ENCODE data around the gene SHANK3. TPM values are rescaled to one million over a fixed set of nuclear protein-coding genes. Genes with fewer than 3 reads are reported as not detected.

The SHANK3 gene
- total RNA-seq, 2 experiments from 2014 or later = 0.15 TPM; not detected in 1

GRCh38 chr22:50696251-50696798, 23.7 kb downstream of the SHANK3 start:
- H3K27ac ChIP-seq (ENCODE audit: low read depth, low read length, poor library complexity, severe bottlenecking) = no peak overlapping the region
- TF ChIP-seq CTCF (conservative IDR thresholded peaks at IDR 0.05; ENCODE audit: low read length) (no peak), EZH2phosphoT487 (IDR thresholded peaks at IDR 0.05; ENCODE audit: borderline replicate concordance, low read depth, low read length) (no peak)
- ChIA-PET CTCF (ENCODE audit: unreplicated experiment) (no interaction called here), POLR2A (no interaction called here)
- intact Hi-C loops (cut with micrococcal nuclease; ENCODE audit: unreplicated experiment) = no loop called here
- no peak for DNase-seq (ENCODE audit: low spot score)
- no peaks in the 10 kb centered on the region for H3K79me2 ChIP-seq (ENCODE audit: insufficient read depth, low read depth, low read length)
- no peaks in the 10 kb centered on the region for H4K20me1 ChIP-seq (ENCODE audit: insufficient read depth, low read length)
- no peaks in the 10 kb centered on the region for H3K36me3 ChIP-seq (ENCODE audit: insufficient read depth, low read length)
- H3K4me1 ChIP-seq (ENCODE audit: insufficient read depth, low read length, poor library complexity, severe bottlenecking) = no peaks in the 10 kb centered on the region
- no peaks in the 10 kb centered on the region for H3K9me3 ChIP-seq (ENCODE audit: low read length)
- BruUV-seq (replicated peaks) = no TSS peak
- no peak overlapping the region for H3K4me3 ChIP-seq (ENCODE audit: low read depth, low read length, poor library complexity, severe bottlenecking)
- no peaks in the 10 kb centered on the region for H3K9me2 ChIP-seq (ENCODE audit: insufficient read depth, low read length)
- H3K4me2 ChIP-seq (ENCODE audit: low read length) = no peak overlapping the region
- no peak overlapping the region for H2AFZ ChIP-seq (ENCODE audit: low read length)

GRCh38 chr22:50696799-50697561, 24.4 kb downstream of the SHANK3 start:
- POLR2A ChIA-PET = no interaction called here
- no peaks in the 10 kb centered on the region for H3K79me2 ChIP-seq (ENCODE audit: insufficient read depth, low read depth, low read length)
- H3K36me3 ChIP-seq (ENCODE audit: insufficient read depth, low read length) = no peaks in the 10 kb centered on the region
- CTCF ChIA-PET (ENCODE audit: unreplicated experiment) = no interaction called here
- no peaks in the 10 kb centered on the region for H4K20me1 ChIP-seq (ENCODE audit: insufficient read depth, low read length)
- TF ChIP-seq CTCF (conservative IDR thresholded peaks at IDR 0.05; ENCODE audit: low read length) (no peak), EZH2phosphoT487 (IDR thresholded peaks at IDR 0.05; ENCODE audit: borderline replicate concordance, low read depth, low read length) (no peak)
- H3K4me1 ChIP-seq (ENCODE audit: insufficient read depth, low read length, poor library complexity, severe bottlenecking) = no peaks in the 10 kb centered on the region
- no peak overlapping the region for H2AFZ ChIP-seq (ENCODE audit: low read length)
- intact Hi-C loops (cut with micrococcal nuclease; ENCODE audit: unreplicated experiment) = no loop called here
- H3K27ac ChIP-seq (ENCODE audit: low read depth, low read length, poor library complexity, severe bottlenecking) = no peak overlapping the region
- DNase-seq (ENCODE audit: low spot score) = no peak
- H3K4me2 ChIP-seq (ENCODE audit: low read length) = no peak overlapping the region
- no peak overlapping the region for H3K4me3 ChIP-seq (ENCODE audit: low read depth, low read length, poor library complexity, severe bottlenecking)
- no peaks in the 10 kb centered on the region for H3K9me2 ChIP-seq (ENCODE audit: insufficient read depth, low read length)
- no peaks in the 10 kb centered on the region for H3K9me3 ChIP-seq (ENCODE audit: low read length)
- no TSS peak for BruUV-seq (replicated peaks)

Data from OCI-LY7 (cell line).